HepG2 (cell line): ENCODE measurements around the gene SNX9. TPM values are rescaled to one million over a fixed set of nuclear protein-coding genes. Genes with fewer than 3 reads are reported as not detected.
A peak's percentile ranks its signal among the peaks of the same experiment; 100 is the strongest.

Source experiments
- ATF3 ChIP-seq: sonication (generic); formaldehyde crosslinking; IDR thresholded peaks from 2 replicates; pipeline ENCODE4 v1.4.0; 2020; ENCODE audit warnings: missing genetic modification reagents
- CSRNP2 ChIP-seq: sonication (generic); formaldehyde crosslinking; conservative IDR thresholded peaks from 2 replicates; pipeline ENCODE4 v1.8.0; 2022; ENCODE audit warnings: low read depth, missing genetic modification reagents
- FUBP1 ChIP-seq: sonication (generic); formaldehyde crosslinking; IDR thresholded peaks from 2 replicates; pipeline ENCODE4 v1.5.1; 2020; ENCODE audit warnings: missing genetic modification reagents, mild to moderate bottlenecking, borderline replicate concordance
- GABPA ChIP-seq, 2 experiments: IDR thresholded peaks; 2 replicates each; pipeline ENCODE4 v1.6.1; 2011 to 2016; ENCODE audit warnings: low read depth in 2 of 2, low read length in 1 of 2, missing biosample characterization in 1 of 2, missing genetic modification characterization in 1 of 2
- HBP1 ChIP-seq: IDR thresholded peaks from 2 replicates; pipeline ENCODE4 v1.6.1; 2016; ENCODE audit warnings: low read depth, control low read depth
- HOXA7 ChIP-seq: sonication (generic); formaldehyde crosslinking; IDR thresholded peaks from 2 replicates; pipeline ENCODE4 v1.8.1; 2022; ENCODE audit warnings: mild to moderate bottlenecking, missing genetic modification reagents, moderate library complexity
- KMT2A ChIP-seq: sonication (generic); formaldehyde crosslinking; IDR thresholded peaks from 2 replicates; pipeline ENCODE4 v1.4.0; 2020; ENCODE audit warnings: missing genetic modification reagents
- MEF2D ChIP-seq: sonication (generic); formaldehyde crosslinking; IDR thresholded peaks from 2 replicates; pipeline ENCODE4 v1.5.1; 2020; ENCODE audit warnings: mild to moderate bottlenecking, missing genetic modification reagents
- MTA1 ChIP-seq: sonication (generic); formaldehyde crosslinking; IDR thresholded peaks from 2 replicates; pipeline ENCODE4 v1.4.0; 2020; ENCODE audit warnings: missing genetic modification reagents, mild to moderate bottlenecking, borderline replicate concordance
- NFRKB ChIP-seq: fragments of 450-650 bp; IDR thresholded peaks from 2 replicates; pipeline ENCODE4 v1.6.1; 2017
- POLR2AphosphoS2 ChIP-seq: IDR thresholded peaks from 2 replicates; pipeline ENCODE4 v1.6.1; 2011; ENCODE audit warnings: low read depth, low read length, improper control_type of control experiment
- POLR2G ChIP-seq: fragments of 200-400 bp; formaldehyde crosslinking; IDR thresholded peaks from 2 replicates; pipeline ENCODE4 v1.6.1; 2018; ENCODE audit warnings: mild to moderate bottlenecking, low read depth, low read length, moderate library complexity
- SAP130 ChIP-seq: IDR thresholded peaks from 2 replicates; pipeline ENCODE4 v1.6.1; 2016; ENCODE audit warnings: low read depth
- STAG1 ChIP-seq: sonication (generic); formaldehyde crosslinking; IDR thresholded peaks from 2 replicates; pipeline ENCODE4 v1.4.0; 2020; ENCODE audit warnings: missing genetic modification reagents
- TFDP2 ChIP-seq: sonication (generic); formaldehyde crosslinking; IDR thresholded peaks from 2 replicates; pipeline ENCODE4 v1.4.0; 2020; ENCODE audit warnings: missing genetic modification reagents
- THAP7 ChIP-seq: sonication (generic); formaldehyde crosslinking; IDR thresholded peaks from 2 replicates; pipeline ENCODE4 v1.8.1; 2023; ENCODE audit warnings: mild to moderate bottlenecking, missing genetic modification reagents
- ZC3H13 ChIP-seq: sonication (generic); formaldehyde crosslinking; IDR thresholded peaks from 2 replicates; pipeline ENCODE4 v1.8.1; 2023; ENCODE audit warnings: mild to moderate bottlenecking, missing genetic modification reagents, moderate library complexity
- ZNF687 ChIP-seq: sonication (generic); formaldehyde crosslinking; IDR thresholded peaks from 2 replicates; pipeline ENCODE4 v1.5.1; 2020; ENCODE audit warnings: mild to moderate bottlenecking, missing genetic modification reagents, moderate library complexity
- polyA plus RNA-seq, 8 experiments: library from polyadenylated mRNA; depleted of rRNA in 3 of 8; stranded (reverse) in 7 of 8; unstranded in 1 of 8; fragments of >200 nt; fragmentation: Illumina TruSeq in 4 of 8; extraction: Trizol in 4 of 8; gene quantifications; 2 replicates each; pipeline versions ENCODE4 v1.2.1 to v1.2.3, GENCODE V29; 2011 to 2016; ENCODE audit warnings: low read depth in 4 of 8, missing spikeins in 1 of 8, mixed read lengths in 1 of 8; ENCODE audit not compliant: insufficient read depth in 1 of 8
- total RNA-seq, 5 experiments: library from RNA; depleted of rRNA; stranded (reverse); fragments of >200 nt; fragmentation: Illumina TruSeq; extraction: Trizol; gene quantifications; 2 replicates each; pipeline ENCODE4 v1.2.3, GENCODE V29; 2016; ENCODE audit warnings: low read depth in 1 of 5

SNX9 gene
- total and polyA plus RNA-seq, 2 of the 13 experiments (the other 11 are each of a cell fraction or from before 2014, with no cell fraction given) = 21.9 to 36.0 TPM

GRCh38 chr6:157823001-157823527, at the start of gene SNX9 (continued):
- TF ChIP-seq HBP1 (no peak; the same call in 1 of the 2 replicates), ZC3H13 (CRISPR knock-in tag) (0 out of 2 replicates have a peak, but pooled peaks have one; percentile 6), ZNF687 (CRISPR knock-in tag) (peak; percentile 83), ATF3 (no peak), POLR2AphosphoS2 (no peak), TFDP2 (CRISPR knock-in tag) (peak; percentile 68), HOXA7 (no peak), KMT2A (CRISPR knock-in tag) (0 out of 2 replicates have a peak, but pooled peaks have one; percentile 18), CSRNP2 (no peak), POLR2G (peak; percentile 67), MTA1 (CRISPR knock-in tag) (no peak), STAG1 (CRISPR knock-in tag) (0 out of 2 replicates have a peak, but pooled peaks have one; percentile 12), MEF2D (CRISPR knock-in tag) (no peak), GABPA (IDR thresholded peaks at IDR 0.05; ENCODE audit: low read depth, low read length) (peak; percentile 29; the same call in 1 of the 2 replicates), GABPA (CRISPR knock-in tag; IDR thresholded peaks at IDR 0.05; ENCODE audit: low read depth) (no peak), NFRKB (no peak), SAP130 (peak; percentile 52; the same call in 1 of the 2 replicates), THAP7 (CRISPR knock-in tag) (peak; percentile 74; the same call in 1 of the 2 replicates), FUBP1 (CRISPR knock-in tag) (no peak)
